Upper lobe of right lung (tissue), 1 donor: ENCODE data around the gene ARHGAP23. TPM values are rescaled to one million over a fixed set of nuclear protein-coding genes. Genes with fewer than 3 reads are reported as not detected.

Experiments used
- ATAC-seq: fragments of 200-7000 bp; cut with Tn5 transposase; one replicate; pipeline ENCODE4 v1.9.1; 2020; ENCODE audit warnings: mild to moderate bottlenecking, moderate library complexity
- DNase-seq: peaks from one replicate; pipeline ENCODE4 v3.0.0-alpha.2; 2020
- H3K27ac ChIP-seq: fragments of 200-600 bp; one replicate; pipeline ENCODE4 v1.8.0; 2022
- H3K27me3 ChIP-seq: fragments of 200-600 bp; one replicate; pipeline ENCODE4 v1.8.0; 2022; ENCODE audit warnings: mild to moderate bottlenecking
- H3K36me3 ChIP-seq: fragments of 200-600 bp; one replicate; pipeline ENCODE4 v1.8.0; 2022
- H3K4me1 ChIP-seq: fragments of 200-600 bp; one replicate; pipeline ENCODE4 v1.8.0; 2022
- H3K4me3 ChIP-seq: fragments of 200-600 bp; one replicate; pipeline ENCODE4 v1.8.0; 2022; ENCODE audit warnings: mild to moderate bottlenecking
- H3K9me3 ChIP-seq: fragments of 200-600 bp; one replicate; pipeline ENCODE4 v1.8.0; 2022
- CTCF ChIP-seq: fragments of 200-600 bp; IDR thresholded peaks from one replicate; pipeline ENCODE4 v1.8.0; 2022; ENCODE audit warnings: antibody characterized with exemption
- intact Hi-C: fragments of 100-400 bp; cut with DNase I; formaldehyde crosslinking; loops from one replicate; pipeline ENCODE4 v1.11.0; 2022
- total RNA-seq: library from RNA; stranded (reverse); fragmentation: NEBNext Ultra II Directional; extraction: Animal tissue kit (Norgen Biotek cat#: 25700); gene quantifications from one replicate; pipeline ENCODE4 v1.2.1, GENCODE V29; 2021
- donor health status: DM: no; HTN: yes; CAD: no; lungs with severe emphysema.

The ARHGAP23 gene
- total RNA-seq, 1 donor from 2014 or later: 85.1 TPM

GRCh38 chr17:38461683-38462082 lies 33.4 kb downstream of the ARHGAP23 start:
- peaks cover 24% of the 10 kb centered on the region for H3K36me3 ChIP-seq
- H3K27ac ChIP-seq: no peak overlapping the region
- H3K4me1 ChIP-seq: peaks cover 21% of the 10 kb centered on the region
- no peak for TF ChIP-seq CTCF
- ATAC-seq (no peak), DNase-seq (no peak)
- no peaks in the 10 kb centered on the region for H3K27me3 ChIP-seq
- H3K4me3 ChIP-seq: no peak overlapping the region
- intact Hi-C loops: no loop called here
- no peaks in the 10 kb centered on the region for H3K9me3 ChIP-seq

GRCh38 chr17:38463451-38463858 lies 35.2 kb downstream of the ARHGAP23 start:
- Histone ChIP-seq H3K9me3 (no peaks in the 10 kb centered on the region), H3K4me1 (peaks cover 25% of the 10 kb centered on the region), H3K36me3 (peaks cover 33% of the 10 kb centered on the region), H3K4me3 (no peak overlapping the region), H3K27ac (peak overlapping the region; percentile 87), H3K27me3 (no peaks in the 10 kb centered on the region)
- TF ChIP-seq CTCF: no peak
- intact Hi-C loops: no loop called here
- no peak for DNase-seq
- no peak for ATAC-seq

GRCh38 chr17:38464251-38464722 lies 36.0 kb downstream of the ARHGAP23 start:
- peak overlapping the region; percentile 87 for H3K27ac ChIP-seq
- no peak for TF ChIP-seq CTCF
- DNase-seq: no peak
- H3K4me3 ChIP-seq: peak overlapping the region; percentile 50
- H3K9me3 ChIP-seq: no peaks in the 10 kb centered on the region
- ATAC-seq: no peak
- peaks cover 25% of the 10 kb centered on the region for H3K4me1 ChIP-seq
- no peaks in the 10 kb centered on the region for H3K27me3 ChIP-seq
- H3K36me3 ChIP-seq: peaks cover 25% of the 10 kb centered on the region
- intact Hi-C loops: no loop called here

- intact Hi-C loops: no loop called here
- DNase-seq: peak; percentile 86
- H3K4me1 ChIP-seq: peaks cover 25% of the 10 kb centered on the region
- peak overlapping the region; percentile 87 for H3K27ac ChIP-seq
- H3K9me3 ChIP-seq: no peaks in the 10 kb centered on the region
- H3K27me3 ChIP-seq: no peaks in the 10 kb centered on the region
- H3K36me3 ChIP-seq: peaks cover 22% of the 10 kb centered on the region
- ATAC-seq: peak; percentile 88
- H3K4me3 ChIP-seq: peak overlapping the region; percentile 50
- TF ChIP-seq CTCF: no peak
Measured at GRCh38 chr17:38464723-38465390, 36.6 kb downstream of the ARHGAP23 start.

GRCh38 chr17:38465391-38466345 lies 37.4 kb downstream of the ARHGAP23 start:
- DNase-seq (no peak), ATAC-seq (peak; percentile 54)
- intact Hi-C loops: no loop called here
- H3K4me3 ChIP-seq: peak overlapping the region; percentile 50
- no peaks in the 10 kb centered on the region for H3K27me3 ChIP-seq
- H3K4me1 ChIP-seq: peaks cover 25% of the 10 kb centered on the region
- H3K27ac ChIP-seq: peak overlapping the region; percentile 87
- no peaks in the 10 kb centered on the region for H3K9me3 ChIP-seq
- no peak for TF ChIP-seq CTCF
- H3K36me3 ChIP-seq: peaks cover 22% of the 10 kb centered on the region
